ENCODE data around the gene CMTM7.

The CMTM7 gene

GRCh38 chr3:32360493-32360827 lies 31.2 kb upstream of the CMTM7 start:
- Histone ChIP-seq H3K9me3 (ENCODE audit: control insufficient read depth, insufficient read depth, low read depth, low read length) (no peaks in the 10 kb centered on the region), H3K4me1 (ENCODE audit: control insufficient read depth, insufficient read depth, low read length) (no peaks in the 10 kb centered on the region), H3K4me3 (ENCODE audit: low read depth, low read length) (no peak overlapping the region), H3K36me3 (ENCODE audit: control insufficient read depth in 2 of 2, insufficient read depth in 1 of 2, low read length in 2 of 2) (peaks cover 0 to 9% of the 10 kb centered on the region in 2 experiments; a peak in 2 of 3 replicates), H3K27ac (ENCODE audit: extremely low read depth, low read depth, low read length) (no peak overlapping the region)
- TF ChIP-seq, protein P1, sequence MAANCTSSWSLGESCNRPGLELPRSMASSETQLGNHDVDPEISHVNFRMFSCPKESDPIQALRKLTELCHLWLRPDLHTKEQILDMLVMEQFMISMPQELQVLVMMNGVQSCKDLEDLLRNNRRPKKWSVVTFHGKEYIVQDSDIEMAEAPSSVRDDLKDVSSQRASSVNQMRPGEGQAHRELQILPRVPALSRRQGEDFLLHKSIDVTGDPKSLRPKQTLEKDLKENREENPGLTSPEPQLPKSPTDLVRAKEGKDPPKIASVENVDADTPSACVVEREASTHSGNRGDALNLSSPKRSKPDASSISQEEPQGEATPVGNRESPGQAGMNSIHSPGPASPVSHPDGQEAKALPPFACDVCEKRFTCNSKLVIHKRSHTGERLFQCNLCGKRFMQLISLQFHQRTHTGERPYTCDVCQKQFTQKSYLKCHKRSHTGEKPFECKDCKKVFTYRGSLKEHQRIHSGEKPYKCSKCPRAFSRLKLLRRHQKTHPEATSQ (tag by site-specific recombination; IDR thresholded peaks at IDR 0.05): no peak
- TF ChIP-seq ZNF777 (tag by site-specific recombination; IDR thresholded peaks at IDR 0.05; ENCODE audit: borderline replicate concordance) (no peak), ZNF76 (tag by site-specific recombination; IDR thresholded peaks at IDR 0.05; ENCODE audit: borderline replicate concordance, low read depth) (no peak), ZNF426 (tag by site-specific recombination; IDR thresholded peaks at IDR 0.05) (no peak), PATZ1 (tag by site-specific recombination; IDR thresholded peaks at IDR 0.05) (no peak), ZSCAN30 (tag by site-specific recombination; IDR thresholded peaks at IDR 0.05) (no peak), ZXDB (tag by site-specific recombination; IDR thresholded peaks at IDR 0.05) (no peak), HIC1 (tag by site-specific recombination; IDR thresholded peaks at IDR 0.05) (no peak), ZNF248 (tag by site-specific recombination; IDR thresholded peaks at IDR 0.05) (no peak), SCRT1 (tag by site-specific recombination; IDR thresholded peaks at IDR 0.05; ENCODE audit: borderline replicate concordance) (no peak), TCF7L2 (IDR thresholded peaks at IDR 0.05; ENCODE audit: borderline replicate concordance, low read depth, low read length) (no peak), ZNF621 (tag by site-specific recombination; IDR thresholded peaks at IDR 0.05) (no peak), ZNF140 (tag by site-specific recombination; IDR thresholded peaks at IDR 0.05) (no peak)
- POLR2A ChIA-PET: no interaction called here
- CTCF ChIA-PET: interaction anchor here (0.8 kb wide), 1 partner anchor 63 kb away, joined by 3 read pairs; no protein-coding TSS in a partner anchor

GRCh38 chr3:32366638-32367397 lies 24.8 kb upstream of the CMTM7 start:
- ChIA-PET CTCF (interaction anchor here (0.7 to 1.0 kb wide), 4 partner anchors 9 to 189 kb away, joined by 3 to 4 read pairs (median 4); no protein-coding TSS in a partner anchor), POLR2A (no interaction called here)
- Histone ChIP-seq H3K36me3 (ENCODE audit: control insufficient read depth in 2 of 2, insufficient read depth in 1 of 2, low read length in 2 of 2) (peaks cover 0 to 3% of the 10 kb centered on the region in 2 experiments; a peak in 2 of 3 replicates), H3K4me3 (ENCODE audit: low read depth, low read length) (no peak overlapping the region), H3K27ac (ENCODE audit: extremely low read depth, low read depth, low read length) (no peak overlapping the region), H3K9me3 (ENCODE audit: control insufficient read depth, insufficient read depth, low read depth, low read length) (no peaks in the 10 kb centered on the region), H3K4me1 (ENCODE audit: control insufficient read depth, insufficient read depth, low read length) (no peaks in the 10 kb centered on the region)
- TF ChIP-seq ZNF701 (tag by site-specific recombination; IDR thresholded peaks at IDR 0.05) (no peak), MYNN (tag by site-specific recombination; IDR thresholded peaks at IDR 0.05; ENCODE audit: borderline replicate concordance) (no peak), ZNF664 (tag by site-specific recombination; IDR thresholded peaks at IDR 0.05) (no peak), PRDM10 (tag by site-specific recombination; IDR thresholded peaks at IDR 0.05) (no peak), ZNF16 (tag by site-specific recombination; IDR thresholded peaks at IDR 0.05; ENCODE audit: low read depth) (no peak), ZNF302 (tag by site-specific recombination; IDR thresholded peaks at IDR 0.05; ENCODE audit: low read depth) (no peak), ZNF175 (tag by site-specific recombination; IDR thresholded peaks at IDR 0.05) (no peak), ZSCAN30 (tag by site-specific recombination; IDR thresholded peaks at IDR 0.05) (no peak), ZNF239 (tag by site-specific recombination; IDR thresholded peaks at IDR 0.05) (no peak)

Measured in HEK293 (cell line).